ENCODE measurements around the gene HNRNPU. TPM values are rescaled to one million over a fixed set of nuclear protein-coding genes. Genes with fewer than 3 reads are reported as not detected.

Gene HNRNPU
- total and polyA plus RNA-seq, 2 donors from 2014 or later: 153 to 329 TPM

- H3K9me3 ChIP-seq (ENCODE audit: control insufficient read depth in 2 of 3, insufficient read depth in 1 of 3, low read length in 3 of 3): no peaks in the 10 kb centered on the region
- peak overlapping the region; percentile 86 to 100 (median 94) for H3K9ac ChIP-seq (ENCODE audit: low read length in 3 of 3)
- peaks cover 10 to 28% (median 24%) of the 10 kb centered on the region in 3 donors for H3K36me3 ChIP-seq (ENCODE audit: control insufficient read depth in 2 of 3, insufficient read depth in 3 of 3, low read length in 3 of 3)
- H3K27ac ChIP-seq (ENCODE audit: low read depth in 2 of 2, low read length in 2 of 2): peak overlapping the region; percentile 99 to 100
- H3K4me3 ChIP-seq (ENCODE audit: low read length in 3 of 3): peak overlapping the region; percentile 72 to 99 (median 95)
- no peak for FAIRE-seq
- H3K27me3 ChIP-seq (ENCODE audit: control insufficient read depth, insufficient read depth, low read length): no peaks in the 10 kb centered on the region
- TF ChIP-seq CTCF (IDR thresholded peaks at IDR 0.05; ENCODE audit: borderline replicate concordance, extremely low read depth, insufficient read depth): no peak
- DNase-seq: peak; percentile 96 to 99 (median 98)
- H3K4me1 ChIP-seq (ENCODE audit: control insufficient read depth in 2 of 3, insufficient read depth in 2 of 3, low read depth in 1 of 3, low read length in 3 of 3): peaks cover 9 to 24% (median 17%) of the 10 kb centered on the region in 3 donors
- intact Hi-C loops (cut with DNase I): no loop called here
These were observed 1.4 kb downstream of the HNRNPU start for GRCh38 chr1:244862699-244863490.

- H3K4me1 ChIP-seq (ENCODE audit: control insufficient read depth in 2 of 3, insufficient read depth in 2 of 3, low read depth in 1 of 3, low read length in 3 of 3): peaks cover 9 to 24% (median 17%) of the 10 kb centered on the region in 3 donors
These were observed 2.0 kb downstream of the HNRNPU start for GRCh38 chr1:244862354-244862698.

GRCh38 chr1:244861683-244862082 lies 2.7 kb downstream of the HNRNPU start:
- Histone ChIP-seq H3K9me3 (ENCODE audit: control insufficient read depth in 2 of 3, insufficient read depth in 1 of 3, low read length in 3 of 3) (no peaks in the 10 kb centered on the region), H3K27me3 (ENCODE audit: control insufficient read depth, insufficient read depth, low read length) (no peaks in the 10 kb centered on the region), H3K4me3 (ENCODE audit: low read length in 3 of 3) (peak overlapping the region; percentile 72 to 99 (median 95)), H3K36me3 (ENCODE audit: control insufficient read depth in 2 of 3, insufficient read depth in 3 of 3, low read length in 3 of 3) (peaks cover 20 to 39% (median 32%) of the 10 kb centered on the region in 3 donors), H3K9ac (ENCODE audit: low read length in 3 of 3) (peak overlapping the region; percentile 19 to 86 (median 79)), H3K27ac (ENCODE audit: low read depth in 2 of 2, low read length in 2 of 2) (peak overlapping the region in 1 of 2 donors; percentile 1), H3K4me1 (ENCODE audit: control insufficient read depth in 2 of 3, insufficient read depth in 2 of 3, low read depth in 1 of 3, low read length in 3 of 3) (peaks cover 9 to 24% (median 17%) of the 10 kb centered on the region in 3 donors)
- DNase-seq: peak in 2 of 5 donors; percentile 35 to 39
- intact Hi-C loops (cut with DNase I): no loop called here
- TF ChIP-seq CTCF (IDR thresholded peaks at IDR 0.05; ENCODE audit: borderline replicate concordance, extremely low read depth, insufficient read depth): no peak
- no peak for FAIRE-seq

More at GRCh38 chr1:244862354-244862698, 2.0 kb downstream of the HNRNPU start:
- FAIRE-seq (no peak), DNase-seq (peak in 1 of 5 donors; percentile 31)
- H3K27me3 ChIP-seq (ENCODE audit: control insufficient read depth, insufficient read depth, low read length): no peaks in the 10 kb centered on the region
- peak overlapping the region; percentile 72 to 99 (median 95) for H3K4me3 ChIP-seq (ENCODE audit: low read length in 3 of 3)
- peak overlapping the region; percentile 79 to 94 (median 86) for H3K9ac ChIP-seq (ENCODE audit: low read length in 3 of 3)
- H3K27ac ChIP-seq (ENCODE audit: low read depth in 2 of 2, low read length in 2 of 2): peak overlapping the region; percentile 80 to 96
- intact Hi-C loops (cut with DNase I): no loop called here
- H3K36me3 ChIP-seq (ENCODE audit: control insufficient read depth in 2 of 3, insufficient read depth in 3 of 3, low read length in 3 of 3): peaks cover 16 to 33% (median 30%) of the 10 kb centered on the region in 3 donors
- H3K9me3 ChIP-seq (ENCODE audit: control insufficient read depth in 2 of 3, insufficient read depth in 1 of 3, low read length in 3 of 3): no peaks in the 10 kb centered on the region
- no peak for TF ChIP-seq CTCF (IDR thresholded peaks at IDR 0.05; ENCODE audit: borderline replicate concordance, extremely low read depth, insufficient read depth)
